SKM-1 (cell line): ENCODE results near the gene GLI3.

Experiments
- DNase-seq: peaks from one replicate; lab custom pipeline; 2025; ENCODE audit not compliant: unreplicated experiment; lab: John Stamatoyannopoulos, UW

The GLI3 gene

GRCh38 chr7:42236266-42236975 is 588 bp downstream of the GLI3 start:
- DNase-seq = no peak

- no peak for DNase-seq
These were observed 1.3 kb downstream of the GLI3 start for GRCh38 chr7:42235741-42236161.

DNA sequence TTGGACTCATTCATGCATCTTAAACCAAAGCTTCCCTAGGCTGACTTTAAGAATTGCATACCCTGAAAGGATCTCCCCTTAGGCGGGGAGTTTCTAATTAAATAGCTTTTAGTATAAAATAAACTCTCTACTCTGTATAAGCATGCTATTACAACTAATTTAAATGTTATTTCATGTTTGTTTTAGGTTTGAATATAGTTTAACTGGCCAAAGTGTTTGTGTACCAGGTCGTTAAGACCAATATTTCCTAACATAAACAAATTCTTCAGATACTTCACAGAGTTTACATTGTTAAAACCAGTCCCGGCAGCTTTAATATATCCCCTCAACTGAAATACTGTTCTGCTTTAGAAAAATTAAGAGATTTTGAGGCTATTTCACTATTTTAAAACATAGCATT is 2.3 kb downstream of the GLI3 start:
- DNase-seq = no peak

DNA sequence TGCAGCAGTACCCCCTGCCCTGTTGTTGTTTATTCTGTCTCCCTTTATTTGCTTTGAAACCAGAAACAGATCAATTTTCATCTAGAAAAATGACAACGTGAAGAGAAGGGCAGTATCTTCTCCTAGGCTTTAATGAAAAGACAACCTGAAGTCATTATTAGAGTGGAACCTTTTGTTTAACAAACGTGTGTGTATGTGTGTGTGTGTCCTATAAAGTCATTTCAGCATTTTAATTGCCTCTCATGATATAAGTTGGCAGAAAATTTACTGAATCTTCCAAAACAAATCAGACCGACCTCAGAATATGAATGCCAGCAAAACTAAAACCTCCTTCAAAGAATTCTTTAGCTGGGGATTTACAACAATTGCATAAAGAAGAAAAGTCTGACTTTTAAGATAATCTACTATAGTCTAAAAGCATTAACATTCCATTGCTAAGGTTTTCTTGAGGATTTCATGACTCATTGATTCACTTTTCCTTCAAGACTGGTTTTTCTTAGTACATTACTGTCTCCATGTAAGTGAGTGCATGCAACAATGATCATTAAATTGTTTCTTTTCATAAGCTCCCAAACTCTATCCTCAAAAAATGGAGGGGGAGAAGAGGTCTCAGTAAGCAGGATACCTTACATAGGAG is 3.2 kb downstream of the GLI3 start:
- DNase-seq = no peak

- no peak for DNase-seq
These were observed 3.8 kb downstream of the GLI3 start for GRCh38 chr7:42233171-42233570.

DNA sequence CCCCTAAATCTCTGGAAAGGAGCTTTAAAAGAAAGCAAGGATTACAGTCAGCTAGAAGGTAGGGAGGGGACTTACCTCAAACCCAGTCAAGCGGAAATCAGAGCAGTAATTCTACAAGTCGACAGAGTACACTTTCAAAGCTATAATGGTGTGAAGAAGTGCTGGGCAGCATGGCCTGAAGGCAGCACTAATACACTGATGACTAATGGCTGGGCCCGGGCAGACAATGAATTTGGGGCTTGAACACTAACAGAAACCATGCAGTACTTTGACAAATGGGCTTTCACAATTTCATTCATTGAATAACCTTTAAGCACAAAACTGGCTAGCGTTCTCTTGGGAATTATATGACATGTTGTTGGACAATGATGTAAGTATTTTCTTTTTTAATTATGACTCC is 4.7 kb downstream of the GLI3 start:
- no peak for DNase-seq

- no peak for DNase-seq
These were observed 5.8 kb downstream of the GLI3 start for GRCh38 chr7:42231043-42231787.

- DNase-seq = no peak
These were observed 8.9 kb downstream of the GLI3 start for GRCh38 chr7:42227936-42228591.

DNA sequence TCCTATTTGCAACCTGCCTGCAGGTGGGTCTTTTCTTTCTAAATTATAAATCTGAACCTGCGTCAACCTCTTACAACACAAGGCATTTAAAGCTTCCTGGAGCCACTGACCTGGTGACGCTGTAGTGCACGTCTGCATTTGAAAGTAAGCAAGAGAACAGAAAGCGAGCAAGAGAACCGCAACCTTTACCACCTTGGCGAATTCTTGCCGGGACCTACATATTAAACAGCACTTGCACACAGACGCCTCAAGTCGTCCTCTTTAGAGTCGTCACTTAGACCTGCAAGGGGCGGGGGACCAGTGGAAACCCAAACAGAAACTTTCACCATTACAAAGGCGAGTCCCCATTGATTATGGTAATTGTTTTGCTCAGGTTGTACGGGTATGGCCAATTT is 9.5 kb downstream of the GLI3 start:
- no peak for DNase-seq

- no peak for DNase-seq
These were observed 10.0 kb downstream of the GLI3 start for GRCh38 chr7:42227021-42227420.

GRCh38 chr7:42226354-42226941 is 10.6 kb downstream of the GLI3 start:
- DNase-seq = no peak

GRCh38 chr7:42224391-42225003 is 12.5 kb downstream of the GLI3 start:
- no peak for DNase-seq

DNA sequence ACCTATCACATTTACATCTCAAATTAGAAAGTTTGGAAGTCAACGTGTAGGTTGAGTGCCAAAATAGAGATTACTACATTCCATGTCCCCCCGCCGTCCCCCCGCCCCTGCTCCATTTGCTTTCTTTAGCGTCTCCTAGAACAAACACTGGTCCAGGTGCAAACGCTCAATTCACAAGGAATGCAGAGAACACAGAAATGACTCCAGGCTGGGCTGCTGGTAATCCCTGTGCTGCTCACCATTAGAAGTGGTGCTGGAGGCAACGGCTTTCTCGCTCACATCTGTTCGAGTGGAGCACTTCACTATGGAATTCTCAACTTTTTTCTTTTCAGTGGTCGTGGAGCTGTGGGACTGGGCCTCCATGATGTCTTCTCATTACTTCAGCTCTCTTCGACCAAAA is 14.1 kb downstream of the GLI3 start:
- DNase-seq = no peak

GRCh38 chr7:42222125-42222524 is 14.9 kb downstream of the GLI3 start:
- no peak for DNase-seq

- no peak for DNase-seq
These were observed 15.7 kb downstream of the GLI3 start for GRCh38 chr7:42221304-42221703.

DNA sequence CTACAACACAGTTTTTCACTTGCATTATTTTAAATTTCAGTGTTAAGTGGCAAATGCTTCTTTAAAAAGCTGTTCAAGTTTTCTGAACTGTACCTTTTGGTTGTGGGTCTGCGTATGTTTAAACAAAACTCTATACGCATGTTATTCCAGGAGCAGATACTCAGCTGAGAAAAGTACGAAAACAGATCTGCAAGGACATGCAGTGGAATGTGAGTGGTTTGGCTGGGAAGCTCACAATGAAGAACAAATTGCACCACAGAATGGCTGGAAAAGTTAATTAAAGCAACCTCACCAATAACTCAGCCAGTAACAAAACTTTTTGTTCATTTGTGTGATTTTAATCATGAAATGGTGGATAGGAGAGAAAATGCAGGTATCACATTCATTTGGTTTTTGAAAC is 17.6 kb downstream of the GLI3 start:
- no peak for DNase-seq

DNA sequence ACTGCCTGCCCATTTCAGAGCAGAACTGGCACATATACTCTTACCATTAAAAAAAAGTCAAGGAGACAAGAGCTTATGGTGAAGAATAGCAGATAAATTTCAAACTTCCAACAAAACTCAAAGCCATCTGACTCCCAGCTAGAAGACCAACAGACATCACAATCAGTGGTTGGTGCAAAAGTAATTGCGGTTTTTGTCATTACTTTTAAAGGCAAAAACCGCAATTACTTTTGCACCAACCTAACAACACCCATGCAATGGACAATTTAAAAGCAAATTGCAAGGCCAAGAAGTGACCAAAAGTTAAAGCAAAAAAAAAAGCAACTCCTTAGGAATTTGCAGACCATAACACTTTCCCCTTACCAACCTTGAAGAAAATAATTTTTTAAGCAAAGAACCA is 18.8 kb downstream of the GLI3 start:
- no peak for DNase-seq

GRCh38 chr7:42217548-42217947 is 19.5 kb downstream of the GLI3 start:
- DNase-seq = no peak

GRCh38 chr7:42217053-42217452 is 20.0 kb downstream of the GLI3 start:
- no peak for DNase-seq

DNA sequence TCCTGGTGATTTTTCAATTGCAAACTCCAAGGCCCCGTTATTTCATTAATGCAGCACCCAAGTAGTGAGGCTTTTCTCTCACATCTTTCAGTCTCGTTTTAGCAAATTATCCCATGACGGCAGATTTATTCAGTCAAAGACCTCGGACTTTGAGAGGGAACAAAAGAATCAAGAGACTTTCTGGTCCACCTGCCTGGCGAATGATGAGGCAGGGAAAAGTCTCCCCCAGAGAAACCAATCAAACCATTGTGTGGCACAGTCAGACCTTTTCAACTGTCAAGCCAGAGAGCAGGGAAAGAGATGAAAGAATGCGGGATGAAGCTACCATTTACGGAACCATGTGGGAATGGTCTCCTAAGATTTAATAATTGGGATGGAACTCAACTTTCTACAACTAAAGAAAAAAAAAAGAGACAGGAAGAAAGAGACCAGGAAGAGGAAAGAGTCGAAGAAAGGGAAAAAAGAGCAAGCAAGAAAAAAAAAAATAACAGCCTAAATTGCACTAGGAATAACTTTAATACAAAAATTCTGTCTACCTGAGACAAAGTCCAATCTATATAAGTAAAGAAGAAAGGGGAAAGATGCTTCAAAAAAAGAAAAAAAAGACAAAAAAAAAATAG is 22.8 kb downstream of the GLI3 start:
- DNase-seq = no peak
